Astrocyte of the spinal cord (primary cell): ENCODE results near the gene UBE2QL1.

Experiments
- DNase-seq: peaks from one replicate; pipeline ENCODE4 v3.0.0; 2011; ENCODE audit warnings: low read depth, low spot score
- H3K4me3 ChIP-seq: 2 replicates; pipeline ENCODE4 v1.5.1; 2011; ENCODE audit warnings: low read depth, mild to moderate bottlenecking, low read length, moderate library complexity
- CTCF ChIP-seq: IDR thresholded peaks from 2 replicates; pipeline ENCODE4 v1.5.1; 2012; ENCODE audit warnings: low read depth, mild to moderate bottlenecking, low read length, inconsistent platforms
- in situ Hi-C: cut with HindIII; loops from 2 replicates; pipeline ENCODE4 v1.10.0; 2017; ENCODE audit warnings: low sequenced_read_pairs

The UBE2QL1 gene

GRCh38 chr5:6492934-6493333, 44.3 kb downstream of the UBE2QL1 start:
- TF ChIP-seq CTCF = no peak
- in situ Hi-C loops = no loop called here
- no peak for DNase-seq
- no peak overlapping the region for H3K4me3 ChIP-seq

- DNase-seq = no peak
- TF ChIP-seq CTCF = no peak
- H3K4me3 ChIP-seq = no peak overlapping the region
- in situ Hi-C loops = no loop called here
Measured at GRCh38 chr5:6493681-6494454, 45.2 kb downstream of the UBE2QL1 start.

- TF ChIP-seq CTCF = no peak
- H3K4me3 ChIP-seq = no peak overlapping the region
- in situ Hi-C loops = no loop called here
- no peak for DNase-seq
Measured at GRCh38 chr5:6494939-6495338, 46.3 kb downstream of the UBE2QL1 start.

- H3K4me3 ChIP-seq = no peak overlapping the region
- in situ Hi-C loops = no loop called here
- TF ChIP-seq CTCF = no peak
- no peak for DNase-seq
Measured at GRCh38 chr5:6495433-6496206, 47.0 kb downstream of the UBE2QL1 start.

- in situ Hi-C loops = no loop called here
- H3K4me3 ChIP-seq = no peak overlapping the region
- no peak for DNase-seq
- TF ChIP-seq CTCF = no peak
Measured at GRCh38 chr5:6496207-6496584, 47.5 kb downstream of the UBE2QL1 start.

- no peak for TF ChIP-seq CTCF
- H3K4me3 ChIP-seq = no peak overlapping the region
- no peak for DNase-seq
- in situ Hi-C loops = no loop called here
Measured at GRCh38 chr5:6496636-6497035, 48.0 kb downstream of the UBE2QL1 start.
